Fibroblast of lung (primary cell): Measurements from ENCODE around the gene TNIK. TPM values are rescaled to one million over a fixed set of nuclear protein-coding genes. Genes with fewer than 3 reads are reported as not detected.
A peak's percentile ranks its signal among the peaks of the same experiment; 100 is the strongest.

Experiments
- DNase-seq, 2 donors: peaks; one replicate each; pipeline versions ENCODE4 v3.0.0 to v3.0.0-alpha.2; 2010; ENCODE audit warnings: low read depth in 2 of 2
- H2AFZ ChIP-seq: 2 replicates; pipeline ENCODE4 v1.5.1; 2012; ENCODE audit warnings: low read length, control low read depth, inconsistent platforms
- H3K27ac ChIP-seq: 2 replicates; pipeline ENCODE4 v1.5.1; 2011; ENCODE audit warnings: low read length, control low read depth; ENCODE audit not compliant: insufficient read depth
- H3K27me3 ChIP-seq: 2 replicates; pipeline ENCODE4 v1.5.1; 2011; ENCODE audit warnings: mild to moderate bottlenecking, low read length; ENCODE audit not compliant: control insufficient read depth, insufficient read depth
- H3K36me3 ChIP-seq: 2 replicates; pipeline ENCODE4 v1.5.1; 2011; ENCODE audit warnings: low read length; ENCODE audit not compliant: control insufficient read depth, insufficient read depth
- H3K4me1 ChIP-seq: 2 replicates; pipeline ENCODE4 v1.5.1; 2011; ENCODE audit warnings: low read length; ENCODE audit not compliant: control insufficient read depth, insufficient read depth; ENCODE audit errors: extremely low read depth
- H3K4me2 ChIP-seq: 2 replicates; pipeline ENCODE4 v1.5.1; 2011; ENCODE audit warnings: low read length, control low read depth; ENCODE audit not compliant: insufficient read depth; ENCODE audit errors: extremely low read depth
- H3K4me3 ChIP-seq, 4 experiments: fragments of 200-600 bp in 1 of 4; sonication (generic) in 1 of 4; replicated peaks in 1 of 4; 2 replicates each; pipeline ENCODE4 v1.5.1; 2011 to 2016; ENCODE audit warnings: low read length in 4 of 4, low read depth in 3 of 4, mild to moderate bottlenecking in 3 of 4, control low read depth in 2 of 4, inconsistent platforms in 1 of 4, mixed read lengths in 1 of 4; ENCODE audit not compliant: insufficient read depth in 1 of 4; ENCODE audit errors: control extremely low read depth in 1 of 4
- H3K79me2 ChIP-seq: 2 replicates; pipeline ENCODE4 v1.5.1; 2012; ENCODE audit warnings: mild to moderate bottlenecking, low read length, inconsistent platforms; ENCODE audit not compliant: control insufficient read depth, insufficient read depth
- H3K9ac ChIP-seq: 2 replicates; pipeline ENCODE4 v1.5.1; 2011; ENCODE audit warnings: mild to moderate bottlenecking, low read length, control low read depth; ENCODE audit not compliant: insufficient read depth
- H3K9me3 ChIP-seq: 2 replicates; pipeline ENCODE4 v1.5.1; 2012; ENCODE audit warnings: low read depth, low read length; ENCODE audit not compliant: control insufficient read depth, insufficient read depth
- H4K20me1 ChIP-seq: 2 replicates; pipeline ENCODE4 v1.5.1; 2011; ENCODE audit warnings: low read length; ENCODE audit not compliant: control insufficient read depth, insufficient read depth; ENCODE audit errors: extremely low read depth
- EZH2 ChIP-seq: IDR thresholded peaks from 2 replicates; pipeline ENCODE4 v1.5.1; 2012; ENCODE audit warnings: low read length, control low read depth, mild to moderate bottlenecking; ENCODE audit errors: missing control alignments
- polyA plus RNA-seq, 2 donors: library from polyadenylated mRNA; depleted of rRNA in 1 of 2; stranded (reverse) in 1 of 2; unstranded in 1 of 2; fragments of >200 nt; gene quantifications; 2 replicates each; pipeline ENCODE4 v1.2.1, GENCODE V29; 2011 to 2012; ENCODE audit warnings: missing spikeins in 1 of 2
- total RNA-seq: library from RNA; depleted of rRNA; stranded (reverse); fragments of >200 nt; gene quantifications from 2 replicates; pipeline ENCODE4 v1.2.1, GENCODE V29; 2014
- TF ChIP-seq, protein P1 (sequence below), 2 donors: IDR thresholded peaks in 1 of 2; conservative IDR thresholded peaks in 1 of 2; 1 replicate in 1 of 2; 2 replicates in 1 of 2; pipeline ENCODE4 v1.5.1; 2011 to 2012; ENCODE audit warnings: low read length in 2 of 2, control low read depth in 1 of 2, inconsistent platforms in 1 of 2, low read depth in 1 of 2, mild to moderate bottlenecking in 1 of 2

Gene TNIK
- total and polyA plus RNA-seq, 2 donors (not counting 1 experiment from before 2014, with no cell fraction given): 13.8 to 39.3 TPM

DNA sequence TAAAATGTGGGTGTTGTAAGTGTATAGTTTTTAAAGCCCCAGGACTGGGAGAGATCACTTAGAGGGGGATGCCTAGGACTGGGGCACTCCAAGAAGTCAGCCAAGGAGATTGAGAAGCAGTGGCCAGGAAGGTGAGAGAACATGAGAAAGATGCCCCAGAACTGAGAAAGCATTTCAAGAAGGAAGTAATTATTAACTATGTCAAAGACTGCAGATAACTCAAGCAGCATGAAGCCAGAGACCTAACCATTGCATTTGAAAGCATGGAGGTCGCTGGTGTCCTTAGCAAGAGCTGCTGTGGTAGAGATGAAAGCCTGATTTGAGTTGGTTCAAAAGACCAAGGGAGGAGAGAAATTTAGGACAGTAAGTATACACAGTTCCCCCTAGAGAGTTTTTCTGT, 403.1 kb downstream of the TNIK start:
- no peaks in the 10 kb centered on the region for H3K79me2 ChIP-seq
- TF ChIP-seq, protein P1, sequence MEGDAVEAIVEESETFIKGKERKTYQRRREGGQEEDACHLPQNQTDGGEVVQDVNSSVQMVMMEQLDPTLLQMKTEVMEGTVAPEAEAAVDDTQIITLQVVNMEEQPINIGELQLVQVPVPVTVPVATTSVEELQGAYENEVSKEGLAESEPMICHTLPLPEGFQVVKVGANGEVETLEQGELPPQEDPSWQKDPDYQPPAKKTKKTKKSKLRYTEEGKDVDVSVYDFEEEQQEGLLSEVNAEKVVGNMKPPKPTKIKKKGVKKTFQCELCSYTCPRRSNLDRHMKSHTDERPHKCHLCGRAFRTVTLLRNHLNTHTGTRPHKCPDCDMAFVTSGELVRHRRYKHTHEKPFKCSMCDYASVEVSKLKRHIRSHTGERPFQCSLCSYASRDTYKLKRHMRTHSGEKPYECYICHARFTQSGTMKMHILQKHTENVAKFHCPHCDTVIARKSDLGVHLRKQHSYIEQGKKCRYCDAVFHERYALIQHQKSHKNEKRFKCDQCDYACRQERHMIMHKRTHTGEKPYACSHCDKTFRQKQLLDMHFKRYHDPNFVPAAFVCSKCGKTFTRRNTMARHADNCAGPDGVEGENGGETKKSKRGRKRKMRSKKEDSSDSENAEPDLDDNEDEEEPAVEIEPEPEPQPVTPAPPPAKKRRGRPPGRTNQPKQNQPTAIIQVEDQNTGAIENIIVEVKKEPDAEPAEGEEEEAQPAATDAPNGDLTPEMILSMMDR (conservative IDR thresholded peaks at IDR 0.05 in 1 of 2, IDR thresholded peaks at IDR 0.05 in 1 of 2; ENCODE audit: low read depth in 1 of 2, low read length in 2 of 2): no peak
- no peak for TF ChIP-seq EZH2
- no peak overlapping the region for H2AFZ ChIP-seq
- no peaks in the 10 kb centered on the region for H3K27me3 ChIP-seq
- no peaks in the 10 kb centered on the region for H3K36me3 ChIP-seq
- H3K9me3 ChIP-seq: no peaks in the 10 kb centered on the region
- H3K27ac ChIP-seq: no peak overlapping the region
- no peak overlapping the region for H3K9ac ChIP-seq
- DNase-seq: no peak
- H4K20me1 ChIP-seq: no peaks in the 10 kb centered on the region
- H3K4me3 ChIP-seq: no peak overlapping the region
- peaks cover 8% of the 10 kb centered on the region for H3K4me1 ChIP-seq
- no peak overlapping the region for H3K4me2 ChIP-seq

DNA sequence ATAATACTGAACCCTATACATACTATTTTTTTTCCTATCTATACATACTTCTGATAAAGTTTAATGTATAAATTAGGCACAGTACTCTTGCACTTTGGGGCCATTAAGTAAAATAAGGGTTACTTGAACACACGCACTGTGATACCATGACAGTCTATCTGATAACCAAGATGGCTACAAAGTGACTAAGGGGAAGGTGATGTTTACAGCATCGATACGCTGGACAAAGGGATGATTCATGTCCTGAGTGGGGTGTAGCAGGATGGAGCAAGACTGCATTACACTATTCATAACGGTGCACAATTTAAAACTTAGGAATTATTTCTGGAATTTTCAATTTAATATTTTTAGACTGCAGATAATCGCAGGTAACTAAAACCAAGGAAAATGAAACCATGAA, 403.7 kb downstream of the TNIK start:
- peak; percentile 23 to 82 for DNase-seq

DNA sequence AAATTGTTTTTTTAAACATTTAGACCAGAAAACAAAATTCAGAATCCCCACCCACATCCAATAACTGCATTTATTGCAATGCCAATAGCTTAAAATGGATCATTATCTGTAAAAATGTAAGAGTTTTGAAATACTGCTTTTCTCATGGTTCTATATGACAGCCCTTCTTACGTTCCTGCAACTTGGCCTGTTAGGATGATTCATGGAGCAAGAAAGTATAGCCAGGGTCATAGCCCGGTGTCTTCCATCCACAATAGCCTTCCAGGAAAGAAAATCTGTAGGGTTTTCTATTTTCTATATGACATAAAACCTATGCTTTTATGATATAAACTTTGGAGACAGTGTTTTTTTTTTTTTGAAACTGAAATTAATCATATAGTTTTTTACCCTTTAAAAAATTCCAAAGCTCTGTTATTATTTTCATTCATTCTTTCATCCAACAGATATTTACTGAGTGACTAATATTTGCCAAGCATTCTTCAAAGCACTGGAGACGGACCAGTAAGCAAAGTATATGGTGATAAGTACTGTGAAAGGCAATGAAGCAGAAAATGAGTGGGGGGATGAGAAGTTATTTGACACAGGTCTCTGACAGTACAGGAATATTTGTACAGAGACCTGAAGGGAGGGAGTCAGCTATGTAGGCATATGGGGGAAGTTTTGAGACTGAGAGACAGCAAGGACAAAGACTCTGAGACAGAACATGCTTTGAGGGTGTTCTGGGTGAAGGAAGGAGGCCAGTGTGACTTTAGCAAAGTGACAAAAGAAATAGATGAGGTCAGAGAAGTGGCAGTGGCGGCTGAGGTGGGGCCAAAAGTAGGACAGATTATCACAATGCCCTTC, 404.6 kb downstream of the TNIK start:
- H4K20me1 ChIP-seq: no peaks in the 10 kb centered on the region
- H3K9ac ChIP-seq: no peak overlapping the region
- H3K36me3 ChIP-seq: no peaks in the 10 kb centered on the region
- H3K27ac ChIP-seq: peak overlapping the region; percentile 35
- H3K4me3 ChIP-seq: no peak overlapping the region
- H2AFZ ChIP-seq: no peak overlapping the region
- H3K27me3 ChIP-seq: no peaks in the 10 kb centered on the region
- H3K9me3 ChIP-seq: no peaks in the 10 kb centered on the region
- H3K4me1 ChIP-seq: peaks cover 8% of the 10 kb centered on the region
- peak; percentile 50 to 91 for DNase-seq
- no peaks in the 10 kb centered on the region for H3K79me2 ChIP-seq
- no peak for TF ChIP-seq EZH2
- TF ChIP-seq, protein P1 (conservative IDR thresholded peaks at IDR 0.05 in 1 of 2, IDR thresholded peaks at IDR 0.05 in 1 of 2; ENCODE audit: low read depth in 1 of 2, low read length in 2 of 2): no peak
- H3K4me2 ChIP-seq: peak overlapping the region; percentile 8

More for the DNA sequence above, 403.7 kb downstream of the TNIK start:
- H3K27ac ChIP-seq: no peak overlapping the region
- H3K4me1 ChIP-seq: peaks cover 8% of the 10 kb centered on the region
- H3K79me2 ChIP-seq: no peaks in the 10 kb centered on the region
- H2AFZ ChIP-seq: no peak overlapping the region
- no peaks in the 10 kb centered on the region for H3K36me3 ChIP-seq
- TF ChIP-seq, protein P1 (conservative IDR thresholded peaks at IDR 0.05 in 1 of 2, IDR thresholded peaks at IDR 0.05 in 1 of 2; ENCODE audit: low read depth in 1 of 2, low read length in 2 of 2): no peak
- no peak for TF ChIP-seq EZH2
- no peak overlapping the region for H3K9ac ChIP-seq
- H3K4me3 ChIP-seq: no peak overlapping the region
- no peak overlapping the region for H3K4me2 ChIP-seq
- H3K9me3 ChIP-seq: no peaks in the 10 kb centered on the region
- H4K20me1 ChIP-seq: no peaks in the 10 kb centered on the region
- no peaks in the 10 kb centered on the region for H3K27me3 ChIP-seq
